ENCODE data around the gene LSAMP. TPM values are rescaled to one million over a fixed set of nuclear protein-coding genes. Genes with fewer than 3 reads are reported as not detected.

The LSAMP gene
- total RNA-seq, 1 experiment from 2014 or later = 5.7 TPM

DNA sequence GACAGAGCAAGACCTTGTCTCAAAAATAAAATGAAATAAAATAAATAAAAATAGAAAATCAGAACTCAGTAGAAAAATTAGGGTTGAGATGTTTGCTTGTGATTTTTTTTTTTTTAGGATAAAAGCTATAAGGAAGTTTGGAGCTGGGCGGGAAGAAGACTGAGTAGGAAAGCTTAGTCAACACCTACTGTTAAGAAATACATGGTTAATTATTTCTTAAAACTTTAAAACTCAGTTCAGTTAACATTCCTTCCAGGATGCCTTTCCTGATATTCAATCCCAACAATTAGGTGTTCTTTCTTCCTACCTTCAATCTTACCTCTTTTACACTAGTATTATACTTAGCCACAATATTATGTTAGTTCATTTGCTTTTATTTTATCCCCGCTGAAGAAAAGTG lies 246.2 kb downstream of the LSAMP start (continued):
- TF ChIP-seq ZSCAN18 (CRISPR knock-in tag; IDR thresholded peaks at IDR 0.05) (no peak), FOXJ3 (CRISPR knock-in tag; IDR thresholded peaks at IDR 0.05; ENCODE audit: borderline replicate concordance) (no peak), ZNF281 (CRISPR knock-in tag; IDR thresholded peaks at IDR 0.05) (no peak)

DNA sequence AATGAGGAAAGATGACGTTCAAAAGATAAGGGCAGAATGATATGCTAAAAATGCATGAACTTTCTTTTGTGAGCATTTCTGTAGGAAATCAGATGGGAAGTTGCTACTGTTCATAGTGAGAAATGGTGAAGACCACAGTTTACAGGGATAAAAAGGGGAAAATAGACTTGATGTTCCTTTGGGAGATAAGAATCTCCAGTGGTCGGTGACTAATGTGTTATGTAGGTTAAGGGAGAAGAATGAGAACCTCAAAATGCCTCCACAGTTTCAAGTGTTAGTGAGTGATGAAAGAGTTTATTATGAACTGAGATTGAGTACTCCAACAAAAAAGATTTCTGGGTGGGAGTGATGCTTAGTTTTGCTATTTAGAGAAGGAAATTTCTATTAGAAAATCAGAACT lies 247.2 kb downstream of the LSAMP start:
- Mint-ChIP-seq H3K27ac (no peak overlapping the region), H3K4me1 (peaks cover 19% of the 10 kb centered on the region), H3K27me3 (ENCODE audit: low read depth) (peaks cover 2% of the 10 kb centered on the region; the same call in 1 of the 2 replicates), H3K36me3 (no peaks in the 10 kb centered on the region), H3K9me3 (peaks cover 6% of the 10 kb centered on the region; the same call in 1 of the 2 replicates), H3K4me3 (no peak overlapping the region)
- ATAC-seq (no peak), DNase-seq (ENCODE audit: low spot score) (no peak)
- ChIA-PET POLR2A (no interaction called here), CTCF (no interaction called here)
- no peak for TF ChIP-seq GABPB1 (CRISPR knock-in tag; IDR thresholded peaks at IDR 0.05)
- TF ChIP-seq CREB1 (CRISPR knock-in tag; IDR thresholded peaks at IDR 0.05) = no peak
- TF ChIP-seq ETV6 (CRISPR knock-in tag; IDR thresholded peaks at IDR 0.05) = no peak
- no peak for TF ChIP-seq MAX (CRISPR knock-in tag; IDR thresholded peaks at IDR 0.05)
- TF ChIP-seq, protein P1, sequence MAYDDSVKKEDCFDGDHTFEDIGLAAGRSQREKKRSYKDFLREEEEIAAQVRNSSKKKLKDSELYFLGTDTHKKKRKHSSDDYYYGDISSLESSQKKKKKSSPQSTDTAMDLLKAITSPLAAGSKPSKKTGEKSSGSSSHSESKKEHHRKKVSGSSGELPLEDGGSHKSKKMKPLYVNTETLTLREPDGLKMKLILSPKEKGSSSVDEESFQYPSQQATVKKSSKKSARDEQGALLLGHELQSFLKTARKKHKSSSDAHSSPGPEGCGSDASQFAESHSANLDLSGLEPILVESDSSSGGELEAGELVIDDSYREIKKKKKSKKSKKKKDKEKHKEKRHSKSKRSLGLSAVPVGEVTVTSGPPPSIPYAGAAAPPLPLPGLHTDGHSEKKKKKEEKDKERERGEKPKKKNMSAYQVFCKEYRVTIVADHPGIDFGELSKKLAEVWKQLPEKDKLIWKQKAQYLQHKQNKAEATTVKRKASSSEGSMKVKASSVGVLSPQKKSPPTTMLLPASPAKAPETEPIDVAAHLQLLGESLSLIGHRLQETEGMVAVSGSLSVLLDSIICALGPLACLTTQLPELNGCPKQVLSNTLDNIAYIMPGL (CRISPR knock-in tag; IDR thresholded peaks at IDR 0.05) = no peak
- TF ChIP-seq ATF6 (CRISPR knock-in tag; IDR thresholded peaks at IDR 0.05) = no peak
- no peak for TF ChIP-seq NFE2L1 (CRISPR knock-in tag; IDR thresholded peaks at IDR 0.05)
- TF ChIP-seq JUN (CRISPR knock-in tag; IDR thresholded peaks at IDR 0.05) = no peak
- TF ChIP-seq ARID4B (CRISPR knock-in tag; IDR thresholded peaks at IDR 0.05; ENCODE audit: borderline replicate concordance) = no peak
- TF ChIP-seq ZNF121 (CRISPR knock-in tag; IDR thresholded peaks at IDR 0.05) = no peak
- TF ChIP-seq ZBTB21 (CRISPR knock-in tag; IDR thresholded peaks at IDR 0.05; ENCODE audit: borderline replicate concordance) = no peak
- TF ChIP-seq NR2C2 (CRISPR knock-in tag; IDR thresholded peaks at IDR 0.05) = no peak
- no peak for TF ChIP-seq E2F1 (CRISPR knock-in tag; IDR thresholded peaks at IDR 0.05)
